ENCODE measurements around the gene XPA. TPM values are rescaled to one million over a fixed set of nuclear protein-coding genes. Genes with fewer than 3 reads are reported as not detected.

Gene XPA
- polyA plus RNA-seq, 3 donors = 2.9 to 15.8 (median 15.4) TPM

DNA sequence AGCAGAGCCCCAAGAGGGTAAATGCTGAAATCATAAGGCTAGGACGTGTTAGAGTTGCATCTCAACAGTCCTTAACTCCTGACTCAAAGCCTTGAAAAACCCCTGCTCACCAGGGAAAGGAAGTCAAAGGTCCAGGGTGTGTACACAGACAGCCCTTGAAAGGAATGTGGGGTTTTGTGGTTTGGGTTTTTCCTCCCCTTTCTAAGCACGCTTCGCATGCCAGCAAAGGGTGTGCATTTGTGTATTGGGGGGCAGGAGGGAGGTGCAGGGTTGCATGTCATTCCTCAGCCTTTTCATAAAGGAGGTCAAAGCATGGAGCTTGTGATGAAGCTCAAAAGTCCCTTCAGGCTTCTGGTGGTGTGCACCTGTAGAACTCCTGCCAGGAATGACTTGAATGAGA is 17.3 kb upstream of the XPA start:
- Mint-ChIP-seq H3K36me3 (no peaks in the 10 kb centered on the region), H3K4me3 (no peak overlapping the region), H3K27ac (no peak overlapping the region), H3K4me1 (peaks cover 7% of the 10 kb centered on the region), H3K9me3 (peaks cover 0 to 1% (median 0%) of the 10 kb centered on the region in 7 donors), H3K27me3 (ENCODE audit: low read depth in 3 of 3) (peaks cover 22 to 41% (median 33%) of the 10 kb centered on the region in 3 donors)
- intact Hi-C loops (cut with micrococcal nuclease) = loop anchor here (10.0 kb wide), 2 partner anchors 190 to 320 kb away; no protein-coding TSS in a partner anchor
- Histone ChIP-seq H3K27me3 (ENCODE audit: control insufficient read depth in 2 of 2, insufficient read depth in 2 of 2, low read length in 2 of 2) (peaks cover 8 to 25% of the 10 kb centered on the region in 2 donors), H4K20me1 (ENCODE audit: insufficient read depth, low read length) (no peaks in the 10 kb centered on the region), H2AFZ (ENCODE audit: insufficient read depth, low read depth, low read length, poor library complexity, severe bottlenecking) (no peak overlapping the region), H3K27ac (ENCODE audit: low read depth in 1 of 2, low read length in 2 of 2) (no peak overlapping the region), H3K4me1 (ENCODE audit: control insufficient read depth in 1 of 2, insufficient read depth in 2 of 2, low read length in 2 of 2) (peaks cover 0 to 4% of the 10 kb centered on the region in 2 donors), H3K4me2 (replicated peaks; ENCODE audit: extremely low read depth, low read length, poor library complexity, severe bottlenecking) (no peak overlapping the region), H3K4me3 (replicated peaks in 1 of 3; ENCODE audit: low read depth in 2 of 3, low read length in 3 of 3) (no peak overlapping the region), H3K9ac (ENCODE audit: insufficient read depth, low read length, poor library complexity, severe bottlenecking) (no peak overlapping the region), H3K9me3 (replicated peaks in 1 of 2; ENCODE audit: control insufficient read depth in 1 of 2, insufficient read depth in 1 of 2, low read length in 2 of 2) (no peaks in the 10 kb centered on the region), H3K79me2 (ENCODE audit: insufficient read depth, low read length) (no peaks in the 10 kb centered on the region), H3K36me3 (replicated peaks in 1 of 2; ENCODE audit: control insufficient read depth in 1 of 2, insufficient read depth in 2 of 2, low read length in 2 of 2) (no peaks in the 10 kb centered on the region)
- DNase-seq = peak in 1 of 3 donors; percentile 29
- TF ChIP-seq, protein P1, sequence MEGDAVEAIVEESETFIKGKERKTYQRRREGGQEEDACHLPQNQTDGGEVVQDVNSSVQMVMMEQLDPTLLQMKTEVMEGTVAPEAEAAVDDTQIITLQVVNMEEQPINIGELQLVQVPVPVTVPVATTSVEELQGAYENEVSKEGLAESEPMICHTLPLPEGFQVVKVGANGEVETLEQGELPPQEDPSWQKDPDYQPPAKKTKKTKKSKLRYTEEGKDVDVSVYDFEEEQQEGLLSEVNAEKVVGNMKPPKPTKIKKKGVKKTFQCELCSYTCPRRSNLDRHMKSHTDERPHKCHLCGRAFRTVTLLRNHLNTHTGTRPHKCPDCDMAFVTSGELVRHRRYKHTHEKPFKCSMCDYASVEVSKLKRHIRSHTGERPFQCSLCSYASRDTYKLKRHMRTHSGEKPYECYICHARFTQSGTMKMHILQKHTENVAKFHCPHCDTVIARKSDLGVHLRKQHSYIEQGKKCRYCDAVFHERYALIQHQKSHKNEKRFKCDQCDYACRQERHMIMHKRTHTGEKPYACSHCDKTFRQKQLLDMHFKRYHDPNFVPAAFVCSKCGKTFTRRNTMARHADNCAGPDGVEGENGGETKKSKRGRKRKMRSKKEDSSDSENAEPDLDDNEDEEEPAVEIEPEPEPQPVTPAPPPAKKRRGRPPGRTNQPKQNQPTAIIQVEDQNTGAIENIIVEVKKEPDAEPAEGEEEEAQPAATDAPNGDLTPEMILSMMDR (IDR thresholded peaks at IDR 0.05) = no peak
- no CpG with 5 or more reads among the region's 3 CpGs for WGBS (ENCODE audit: insufficient coverage)

DNA sequence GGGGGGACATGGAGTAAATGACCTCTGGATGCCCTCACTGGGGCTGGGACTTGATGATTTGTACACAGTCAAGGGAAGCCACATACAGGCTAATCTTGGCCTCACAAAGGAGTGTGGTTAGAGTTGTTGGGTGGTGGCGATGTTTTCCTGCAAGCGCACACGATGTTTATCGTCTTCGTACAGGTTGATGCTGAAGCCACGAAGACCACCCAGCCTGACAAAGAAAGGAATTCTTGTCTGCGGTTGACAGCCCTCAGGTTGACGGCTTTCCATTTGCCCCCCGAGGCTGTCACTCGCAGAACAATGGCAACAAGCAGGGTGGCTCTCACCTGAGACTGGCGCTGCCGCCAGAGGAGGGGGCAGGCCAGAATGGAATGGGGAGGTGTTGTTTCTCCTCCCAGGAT is 14.1 kb upstream of the XPA start:
- 6% methylated on average over 12 of the region's 12 CpGs for WGBS (ENCODE audit: insufficient coverage)
- peak overlapping the region; percentile 30 for H2AFZ ChIP-seq (ENCODE audit: insufficient read depth, low read depth, low read length, poor library complexity, severe bottlenecking)
- H3K36me3 Mint-ChIP-seq = no peaks in the 10 kb centered on the region

More for the DNA sequence above, 14.1 kb upstream of the XPA start:
- no peak overlapping the region for H3K27ac Mint-ChIP-seq
- no peak for DNase-seq
- Histone ChIP-seq H3K27ac (ENCODE audit: low read depth in 1 of 2, low read length in 2 of 2) (no peak overlapping the region), H3K36me3 (replicated peaks in 1 of 2; ENCODE audit: control insufficient read depth in 1 of 2, insufficient read depth in 2 of 2, low read length in 2 of 2) (no peaks in the 10 kb centered on the region), H3K79me2 (ENCODE audit: insufficient read depth, low read length) (no peaks in the 10 kb centered on the region), H3K9ac (ENCODE audit: insufficient read depth, low read length, poor library complexity, severe bottlenecking) (no peak overlapping the region), H3K9me3 (replicated peaks in 1 of 2; ENCODE audit: control insufficient read depth in 1 of 2, insufficient read depth in 1 of 2, low read length in 2 of 2) (no peaks in the 10 kb centered on the region), H3K4me3 (replicated peaks in 1 of 3; ENCODE audit: low read depth in 2 of 3, low read length in 3 of 3) (no peak overlapping the region), H4K20me1 (ENCODE audit: insufficient read depth, low read length) (no peaks in the 10 kb centered on the region), H3K4me1 (ENCODE audit: control insufficient read depth in 1 of 2, insufficient read depth in 2 of 2, low read length in 2 of 2) (peaks cover 0 to 4% of the 10 kb centered on the region in 2 donors), H3K4me2 (replicated peaks; ENCODE audit: extremely low read depth, low read length, poor library complexity, severe bottlenecking) (no peak overlapping the region), H3K27me3 (ENCODE audit: control insufficient read depth in 2 of 2, insufficient read depth in 2 of 2, low read length in 2 of 2) (peaks cover 22 to 40% of the 10 kb centered on the region in 2 donors)
- intact Hi-C loops (cut with micrococcal nuclease) = loop anchor here (10.0 kb wide), 2 partner anchors 194 to 324 kb away; no protein-coding TSS in a partner anchor
- peaks cover 21 to 51% (median 34%) of the 10 kb centered on the region in 3 donors for H3K27me3 Mint-ChIP-seq (ENCODE audit: low read depth in 3 of 3)
- TF ChIP-seq, protein P1 (IDR thresholded peaks at IDR 0.05) = no peak
- peaks cover 7% of the 10 kb centered on the region for H3K4me1 Mint-ChIP-seq
- peaks cover 0 to 1% (median 0%) of the 10 kb centered on the region in 7 donors for H3K9me3 Mint-ChIP-seq
- H3K4me3 Mint-ChIP-seq = peak overlapping the region in 1 of 2 donors; percentile 68
